ENCODE results near the gene IGF2BP1. TPM values are rescaled to one million over a fixed set of nuclear protein-coding genes. Genes with fewer than 3 reads are reported as not detected.
A peak's percentile ranks its signal among the peaks of the same experiment; 100 is the strongest.

IGF2BP1 gene
- total and polyA plus RNA-seq, 2 donors (not counting 1 experiment from before 2014, with no cell fraction given), result under 0.01 to 1.1 TPM

DNA sequence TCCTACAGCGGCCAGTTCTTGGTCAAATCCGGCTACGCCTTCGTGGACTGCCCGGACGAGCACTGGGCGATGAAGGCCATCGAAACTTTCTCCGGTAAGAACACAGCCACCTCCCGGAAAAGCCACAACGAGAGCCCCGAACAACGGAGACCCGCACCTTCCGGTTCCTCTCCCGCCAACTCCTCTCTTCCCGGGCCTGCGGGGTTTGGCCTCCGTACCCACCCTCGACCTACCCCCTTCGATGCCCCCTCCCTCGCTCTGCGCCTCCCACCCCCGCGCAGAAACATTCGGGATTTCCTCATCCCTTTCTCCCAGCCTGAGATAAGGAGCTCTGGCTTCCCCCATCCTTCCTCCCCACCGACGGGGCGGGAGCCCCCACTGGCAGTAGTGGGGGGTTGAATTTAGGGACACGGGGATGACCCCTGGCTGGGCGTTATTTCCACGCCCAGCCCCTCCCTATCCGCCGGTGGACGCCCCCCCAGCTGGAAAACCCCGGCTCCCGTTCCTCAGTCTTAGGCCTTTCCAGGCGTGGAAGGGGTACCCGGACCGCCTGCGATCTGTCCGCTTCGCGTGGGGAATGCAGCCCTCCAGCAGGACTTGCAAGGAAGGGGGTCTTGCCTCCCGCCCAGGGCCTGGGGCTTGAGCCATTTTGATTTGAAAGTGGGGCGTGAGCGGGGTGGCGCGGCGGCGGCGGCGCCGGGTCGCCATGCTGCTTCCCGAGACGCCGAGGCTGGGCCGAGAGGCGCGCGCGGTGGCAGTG, 822 bp downstream of the IGF2BP1 start:
- H3K4me3 ChIP-seq (replicated peaks in 1 of 4; ENCODE audit: control extremely low read depth in 1 of 4, insufficient read depth in 1 of 4, low read depth in 3 of 4, low read length in 4 of 4), result peak overlapping the region; percentile 39 to 94 (median 50)
- H3K79me2 ChIP-seq (ENCODE audit: control insufficient read depth, insufficient read depth, low read length), result no peaks in the 10 kb centered on the region
- peaks cover 72% of the 10 kb centered on the region for H3K27me3 ChIP-seq (ENCODE audit: control insufficient read depth, insufficient read depth, low read length)
- H3K4me2 ChIP-seq (ENCODE audit: extremely low read depth, insufficient read depth, low read length), result peak overlapping the region; percentile 59
- no peaks in the 10 kb centered on the region for H3K9me3 ChIP-seq (ENCODE audit: control insufficient read depth, insufficient read depth, low read depth, low read length)
- no peaks in the 10 kb centered on the region for H3K4me1 ChIP-seq (ENCODE audit: control insufficient read depth, extremely low read depth, insufficient read depth, low read length)
- peak overlapping the region; percentile 59 for H2AFZ ChIP-seq (ENCODE audit: low read length)
- H3K27ac ChIP-seq (ENCODE audit: insufficient read depth, low read length), result peak overlapping the region; percentile 23
- no peaks in the 10 kb centered on the region for H3K36me3 ChIP-seq (ENCODE audit: control insufficient read depth, insufficient read depth, low read length)
- H3K9ac ChIP-seq (ENCODE audit: insufficient read depth, low read length), result peak overlapping the region; percentile 46
- H4K20me1 ChIP-seq (ENCODE audit: control insufficient read depth, extremely low read depth, insufficient read depth, low read length), result no peaks in the 10 kb centered on the region
- TF ChIP-seq EZH2 (IDR thresholded peaks at IDR 0.05; ENCODE audit: low read length, missing control alignments), result peak; percentile 96
- TF ChIP-seq, protein P1, sequence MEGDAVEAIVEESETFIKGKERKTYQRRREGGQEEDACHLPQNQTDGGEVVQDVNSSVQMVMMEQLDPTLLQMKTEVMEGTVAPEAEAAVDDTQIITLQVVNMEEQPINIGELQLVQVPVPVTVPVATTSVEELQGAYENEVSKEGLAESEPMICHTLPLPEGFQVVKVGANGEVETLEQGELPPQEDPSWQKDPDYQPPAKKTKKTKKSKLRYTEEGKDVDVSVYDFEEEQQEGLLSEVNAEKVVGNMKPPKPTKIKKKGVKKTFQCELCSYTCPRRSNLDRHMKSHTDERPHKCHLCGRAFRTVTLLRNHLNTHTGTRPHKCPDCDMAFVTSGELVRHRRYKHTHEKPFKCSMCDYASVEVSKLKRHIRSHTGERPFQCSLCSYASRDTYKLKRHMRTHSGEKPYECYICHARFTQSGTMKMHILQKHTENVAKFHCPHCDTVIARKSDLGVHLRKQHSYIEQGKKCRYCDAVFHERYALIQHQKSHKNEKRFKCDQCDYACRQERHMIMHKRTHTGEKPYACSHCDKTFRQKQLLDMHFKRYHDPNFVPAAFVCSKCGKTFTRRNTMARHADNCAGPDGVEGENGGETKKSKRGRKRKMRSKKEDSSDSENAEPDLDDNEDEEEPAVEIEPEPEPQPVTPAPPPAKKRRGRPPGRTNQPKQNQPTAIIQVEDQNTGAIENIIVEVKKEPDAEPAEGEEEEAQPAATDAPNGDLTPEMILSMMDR (conservative IDR thresholded peaks at IDR 0.05 in 1 of 2, IDR thresholded peaks at IDR 0.05 in 1 of 2; ENCODE audit: low read depth in 1 of 2, low read length in 2 of 2), result no peak
- DNase-seq (ENCODE audit: low read depth in 2 of 2), result peak in 1 of 2 donors; percentile 35

DNA sequence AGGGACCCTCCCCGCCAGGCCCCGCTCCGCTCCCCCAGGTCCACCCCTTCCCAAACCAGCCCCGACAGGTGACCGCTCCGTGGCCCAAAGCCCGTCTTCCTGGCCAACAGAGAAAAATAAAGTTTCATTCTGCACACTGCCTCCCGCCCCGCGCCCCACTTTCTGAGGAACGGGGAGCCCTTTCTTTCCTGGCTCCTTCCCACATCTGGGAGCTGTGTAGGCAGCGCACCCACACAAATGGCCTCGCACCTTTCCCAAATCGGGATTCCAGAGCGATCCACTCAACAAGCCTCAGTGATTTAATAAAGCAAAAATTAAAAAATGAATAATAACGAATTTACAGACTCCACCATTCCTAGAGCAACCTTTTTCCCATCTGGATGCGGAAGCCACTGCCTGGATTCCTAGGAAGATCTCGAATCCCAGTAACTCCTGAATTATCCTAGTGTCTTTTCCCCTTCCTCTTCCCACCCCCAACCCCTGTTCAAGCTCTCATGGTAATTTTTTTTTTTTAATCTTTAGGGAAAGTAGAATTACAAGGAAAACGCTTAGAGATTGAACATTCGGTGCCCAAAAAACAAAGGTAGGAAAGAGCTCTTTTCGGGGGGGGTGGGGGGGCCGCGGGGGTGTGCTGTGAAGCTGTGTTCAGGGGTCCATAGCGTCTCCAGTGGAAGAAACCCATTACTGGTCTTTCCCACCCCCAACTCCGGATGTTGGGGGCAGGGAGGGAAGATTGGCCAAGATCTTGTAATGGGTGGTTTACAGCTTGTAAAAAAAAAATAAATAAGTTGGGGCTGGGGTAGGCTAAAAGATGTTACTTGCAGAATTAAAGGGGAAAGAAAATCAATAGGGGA, 1.6 kb downstream of the IGF2BP1 start:
- Histone ChIP-seq H3K27me3 (ENCODE audit: control insufficient read depth, insufficient read depth, low read length) (peaks cover 70% of the 10 kb centered on the region), H3K9me3 (ENCODE audit: control insufficient read depth, insufficient read depth, low read depth, low read length) (no peaks in the 10 kb centered on the region), H4K20me1 (ENCODE audit: control insufficient read depth, extremely low read depth, insufficient read depth, low read length) (no peaks in the 10 kb centered on the region), H2AFZ (ENCODE audit: low read length) (no peak overlapping the region), H3K36me3 (ENCODE audit: control insufficient read depth, insufficient read depth, low read length) (no peaks in the 10 kb centered on the region), H3K9ac (ENCODE audit: insufficient read depth, low read length) (no peak overlapping the region), H3K4me1 (ENCODE audit: control insufficient read depth, extremely low read depth, insufficient read depth, low read length) (no peaks in the 10 kb centered on the region), H3K4me3 (replicated peaks in 1 of 4; ENCODE audit: control extremely low read depth in 1 of 4, insufficient read depth in 1 of 4, low read depth in 3 of 4, low read length in 4 of 4) (peak overlapping the region in 3 of 4 experiments; percentile 43 to 94 (median 58)), H3K27ac (ENCODE audit: insufficient read depth, low read length) (no peak overlapping the region), H3K4me2 (ENCODE audit: extremely low read depth, insufficient read depth, low read length) (peak overlapping the region; percentile 44), H3K79me2 (ENCODE audit: control insufficient read depth, insufficient read depth, low read length) (no peaks in the 10 kb centered on the region)
- peak; percentile 43 to 59 for DNase-seq (ENCODE audit: low read depth in 2 of 2)
- TF ChIP-seq EZH2 (IDR thresholded peaks at IDR 0.05; ENCODE audit: low read length, missing control alignments), result peak; percentile 75
- TF ChIP-seq, protein P1 (conservative IDR thresholded peaks at IDR 0.05 in 1 of 2, IDR thresholded peaks at IDR 0.05 in 1 of 2; ENCODE audit: low read depth in 1 of 2, low read length in 2 of 2), result peak in 1 of 2 donors; percentile 33

DNA sequence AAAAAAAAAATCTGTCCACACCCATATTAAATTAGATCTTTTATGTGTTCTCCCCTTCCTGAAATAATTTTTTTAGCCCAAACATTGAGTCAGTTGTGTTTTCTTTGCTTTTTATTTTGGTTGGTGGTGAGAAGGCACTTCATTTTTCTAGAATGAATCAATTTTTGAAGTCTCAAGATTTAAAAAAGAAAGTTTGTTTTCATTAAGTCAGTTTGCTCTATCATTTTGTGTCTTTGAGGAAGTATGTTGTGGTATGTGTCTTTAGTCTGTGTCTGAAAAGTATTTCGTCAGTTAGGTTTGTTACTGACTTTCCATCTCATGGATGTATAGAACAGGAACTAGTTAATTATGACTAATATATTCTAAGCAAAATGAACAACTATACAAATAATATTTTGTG, 3.8 kb downstream of the IGF2BP1 start:
- no peak overlapping the region for H2AFZ ChIP-seq (ENCODE audit: low read length)
- DNase-seq (ENCODE audit: low read depth in 2 of 2), result peak; percentile 54 to 59
- no peak overlapping the region for H3K9ac ChIP-seq (ENCODE audit: insufficient read depth, low read length)
- H3K4me2 ChIP-seq (ENCODE audit: extremely low read depth, insufficient read depth, low read length), result no peak overlapping the region
- H3K9me3 ChIP-seq (ENCODE audit: control insufficient read depth, insufficient read depth, low read depth, low read length), result no peaks in the 10 kb centered on the region
- H3K4me3 ChIP-seq (replicated peaks in 1 of 4; ENCODE audit: control extremely low read depth in 1 of 4, insufficient read depth in 1 of 4, low read depth in 3 of 4, low read length in 4 of 4), result peak overlapping the region in 1 of 4 experiments; percentile 94
- peaks cover 72% of the 10 kb centered on the region for H3K27me3 ChIP-seq (ENCODE audit: control insufficient read depth, insufficient read depth, low read length)
- no peaks in the 10 kb centered on the region for H3K36me3 ChIP-seq (ENCODE audit: control insufficient read depth, insufficient read depth, low read length)
- H3K4me1 ChIP-seq (ENCODE audit: control insufficient read depth, extremely low read depth, insufficient read depth, low read length), result no peaks in the 10 kb centered on the region
- no peaks in the 10 kb centered on the region for H4K20me1 ChIP-seq (ENCODE audit: control insufficient read depth, extremely low read depth, insufficient read depth, low read length)
- no peaks in the 10 kb centered on the region for H3K79me2 ChIP-seq (ENCODE audit: control insufficient read depth, insufficient read depth, low read length)
- H3K27ac ChIP-seq (ENCODE audit: insufficient read depth, low read length), result no peak overlapping the region
- TF ChIP-seq, protein P1 (conservative IDR thresholded peaks at IDR 0.05 in 1 of 2, IDR thresholded peaks at IDR 0.05 in 1 of 2; ENCODE audit: low read depth in 1 of 2, low read length in 2 of 2), result no peak
- no peak for TF ChIP-seq EZH2 (IDR thresholded peaks at IDR 0.05; ENCODE audit: low read length, missing control alignments)
